Activated naive CD8-positive, alpha-beta T cell treated with anti-CD3 and anti-CD28 coated beads, Interleukin-2, amount 50 U/mL, for 24 hours (primary cell): ENCODE results near the gene MYH9.
"Not testable (repeated sequence)": the region's sequence is repeated elsewhere in the genome, so short reads cannot be mapped to it uniquely, and the experiment has no call there.

ENCODE experiments used
- ATAC-seq: fragments of 150-1000 bp; cut with Tn5 transposase; one replicate; pipeline ENCODE4 v1.10.0; 2021
- DNase-seq: peaks from one replicate; pipeline ENCODE4 v3.0.0; 2021
- H3K27ac Mint-ChIP-seq: one replicate; pipeline ENCODE4 v1.8.0; 2021; ENCODE audit warnings: mild to moderate bottlenecking, mixed read lengths
- H3K27me3 Mint-ChIP-seq: one replicate; pipeline ENCODE4 v1.8.0; 2021; ENCODE audit warnings: mixed read lengths
- H3K36me3 Mint-ChIP-seq: one replicate; pipeline ENCODE4 v1.8.0; 2021; ENCODE audit warnings: low read depth, mixed read lengths
- H3K4me1 Mint-ChIP-seq: one replicate; pipeline ENCODE4 v1.8.0; 2021; ENCODE audit warnings: mixed read lengths
- H3K4me3 Mint-ChIP-seq: one replicate; pipeline ENCODE4 v1.8.0; 2021; ENCODE audit warnings: mild to moderate bottlenecking, moderate library complexity, mixed read lengths
- H3K9me3 Mint-ChIP-seq: one replicate; pipeline ENCODE4 v1.8.0; 2021; ENCODE audit warnings: mixed read lengths

Gene MYH9

GRCh38 chr22:36259615-36260300, 128.0 kb downstream of the MYH9 start:
- Mint-ChIP-seq H3K27ac (peak overlapping the region; percentile 80), H3K4me1 (peaks cover 33% of the 10 kb centered on the region), H3K4me3 (no peak overlapping the region), H3K36me3 (peaks cover 17% of the 10 kb centered on the region), H3K9me3 (no peaks in the 10 kb centered on the region), H3K27me3 (no peaks in the 10 kb centered on the region)
- ATAC-seq, result no peak
- DNase-seq, result no peak

- DNase-seq, result peak; percentile 31
- peaks cover 41% of the 10 kb centered on the region for H3K4me1 Mint-ChIP-seq
- H3K9me3 Mint-ChIP-seq, result no peaks in the 10 kb centered on the region
- no peaks in the 10 kb centered on the region for H3K27me3 Mint-ChIP-seq
- peak overlapping the region; percentile 19 for H3K4me3 Mint-ChIP-seq
- ATAC-seq, result no peak
- peak overlapping the region; percentile 80 for H3K27ac Mint-ChIP-seq
- peaks cover 20% of the 10 kb centered on the region for H3K36me3 Mint-ChIP-seq
Observed at GRCh38 chr22:36258701-36259614, 128.8 kb downstream of the MYH9 start.

- no peaks in the 10 kb centered on the region for H3K27me3 Mint-ChIP-seq
- ATAC-seq (no peak), DNase-seq (no peak)
- peaks cover 18% of the 10 kb centered on the region for H3K36me3 Mint-ChIP-seq
- H3K9me3 Mint-ChIP-seq, result no peaks in the 10 kb centered on the region
- peak overlapping the region; percentile 19 for H3K4me3 Mint-ChIP-seq
- peaks cover 49% of the 10 kb centered on the region for H3K4me1 Mint-ChIP-seq
- peak overlapping the region; percentile 80 for H3K27ac Mint-ChIP-seq
Observed at GRCh38 chr22:36257948-36258670, 129.7 kb downstream of the MYH9 start.

GRCh38 chr22:36257308-36257707, 130.5 kb downstream of the MYH9 start:
- DNase-seq (no peak), ATAC-seq (no peak)
- H3K4me1 Mint-ChIP-seq, result peaks cover 56% of the 10 kb centered on the region
- peaks cover 15% of the 10 kb centered on the region for H3K36me3 Mint-ChIP-seq
- H3K9me3 Mint-ChIP-seq, result no peaks in the 10 kb centered on the region
- no peaks in the 10 kb centered on the region for H3K27me3 Mint-ChIP-seq
- H3K27ac Mint-ChIP-seq, result no peak overlapping the region
- no peak overlapping the region for H3K4me3 Mint-ChIP-seq

GRCh38 chr22:36256478-36256877, 131.3 kb downstream of the MYH9 start:
- Mint-ChIP-seq H3K4me3 (no peak overlapping the region), H3K36me3 (peaks cover 15% of the 10 kb centered on the region), H3K9me3 (no peaks in the 10 kb centered on the region), H3K4me1 (peaks cover 63% of the 10 kb centered on the region), H3K27ac (peak overlapping the region; percentile 1), H3K27me3 (no peaks in the 10 kb centered on the region)
- DNase-seq (no peak), ATAC-seq (no peak)

- not testable (repeated sequence) for H3K4me3 Mint-ChIP-seq, DNase-seq, H3K27me3 Mint-ChIP-seq, H3K27ac Mint-ChIP-seq, ATAC-seq, H3K9me3 Mint-ChIP-seq
- Mint-ChIP-seq H3K4me1 (peaks cover 64% of the 10 kb centered on the region), H3K36me3 (peaks cover 13% of the 10 kb centered on the region)
Observed at GRCh38 chr22:36255572-36255971, 132.2 kb downstream of the MYH9 start.

GRCh38 chr22:36253523-36254490, 134.0 kb downstream of the MYH9 start:
- peak overlapping the region; percentile 90 for H3K4me3 Mint-ChIP-seq

GRCh38 chr22:36252754-36253522, 134.8 kb downstream of the MYH9 start, which contains the start of gene APOL1:
TSS of gene APOL1 (plus strand) at chr22:36253133. CDS start at chr22:36254956, 1,823 bp downstream.
- peak; percentile 48 for DNase-seq
- ATAC-seq, result peak; percentile 82
- H3K9me3 Mint-ChIP-seq, result no peaks in the 10 kb centered on the region
- peak within 1 kb of the TSS; percentile 93 for H3K27ac Mint-ChIP-seq
- peaks cover 9% of the 10 kb centered on the region for H3K36me3 Mint-ChIP-seq
- H3K4me1 Mint-ChIP-seq, result peaks cover 47% of the 10 kb centered on the region
- H3K4me3 Mint-ChIP-seq, result peak within 1 kb of the TSS; percentile 90
- H3K27me3 Mint-ChIP-seq, result no peaks in the 10 kb centered on the region

More at GRCh38 chr22:36253523-36254490, 134.0 kb downstream of the MYH9 start:
- Mint-ChIP-seq H3K4me1 (peaks cover 56% of the 10 kb centered on the region), H3K36me3 (peaks cover 14% of the 10 kb centered on the region), H3K27me3 (no peaks in the 10 kb centered on the region), H3K27ac (peak overlapping the region; percentile 93), H3K9me3 (no peaks in the 10 kb centered on the region)
- ATAC-seq, result peak; percentile 58
- DNase-seq, result peak; percentile 38

- not testable (repeated sequence) for DNase-seq, H3K9me3 Mint-ChIP-seq, H3K4me3 Mint-ChIP-seq, H3K36me3 Mint-ChIP-seq, ATAC-seq, H3K27me3 Mint-ChIP-seq
- H3K27ac Mint-ChIP-seq, result peak overlapping the region; percentile 19
- H3K4me1 Mint-ChIP-seq, result peaks cover 45% of the 10 kb centered on the region
Observed at GRCh38 chr22:36251979-36252608, 135.7 kb downstream of the MYH9 start.

GRCh38 chr22:36250292-36250960, 137.3 kb downstream of the MYH9 start:
- not testable (repeated sequence) for DNase-seq, H3K4me3 Mint-ChIP-seq, ATAC-seq, H3K27me3 Mint-ChIP-seq, H3K36me3 Mint-ChIP-seq, H3K9me3 Mint-ChIP-seq
- Mint-ChIP-seq H3K27ac (peak overlapping the region; percentile 15), H3K4me1 (peaks cover 36% of the 10 kb centered on the region)

- no peaks in the 10 kb centered on the region for H3K27me3 Mint-ChIP-seq
- peaks cover 5% of the 10 kb centered on the region for H3K36me3 Mint-ChIP-seq
- no peak overlapping the region for H3K4me3 Mint-ChIP-seq
- H3K9me3 Mint-ChIP-seq, result no peaks in the 10 kb centered on the region
- H3K4me1 Mint-ChIP-seq, result peaks cover 25% of the 10 kb centered on the region
- ATAC-seq, result no peak
- no peak overlapping the region for H3K27ac Mint-ChIP-seq
- DNase-seq, result no peak
Observed at GRCh38 chr22:36249160-36249559, 138.6 kb downstream of the MYH9 start.

- H3K4me3 Mint-ChIP-seq, result no peak overlapping the region
- ATAC-seq, result no peak
- H3K27me3 Mint-ChIP-seq, result no peaks in the 10 kb centered on the region
- no peak for DNase-seq
- no peak overlapping the region for H3K27ac Mint-ChIP-seq
- peaks cover 13% of the 10 kb centered on the region for H3K4me1 Mint-ChIP-seq
- H3K36me3 Mint-ChIP-seq, result peaks cover 4% of the 10 kb centered on the region
- H3K9me3 Mint-ChIP-seq, result no peaks in the 10 kb centered on the region
Observed at GRCh38 chr22:36247955-36248354, 139.8 kb downstream of the MYH9 start.
